Measurements from ENCODE around the gene MBTPS2. TPM values are rescaled to one million over a fixed set of nuclear protein-coding genes. Genes with fewer than 3 reads are reported as not detected.
"Not testable (repeated sequence)": the region's sequence is repeated elsewhere in the genome, so short reads cannot be mapped to it uniquely, and the experiment has no call there.

Gene MBTPS2
- 10.5 and 11.3 TPM in 2 replicates for total RNA-seq

DNA sequence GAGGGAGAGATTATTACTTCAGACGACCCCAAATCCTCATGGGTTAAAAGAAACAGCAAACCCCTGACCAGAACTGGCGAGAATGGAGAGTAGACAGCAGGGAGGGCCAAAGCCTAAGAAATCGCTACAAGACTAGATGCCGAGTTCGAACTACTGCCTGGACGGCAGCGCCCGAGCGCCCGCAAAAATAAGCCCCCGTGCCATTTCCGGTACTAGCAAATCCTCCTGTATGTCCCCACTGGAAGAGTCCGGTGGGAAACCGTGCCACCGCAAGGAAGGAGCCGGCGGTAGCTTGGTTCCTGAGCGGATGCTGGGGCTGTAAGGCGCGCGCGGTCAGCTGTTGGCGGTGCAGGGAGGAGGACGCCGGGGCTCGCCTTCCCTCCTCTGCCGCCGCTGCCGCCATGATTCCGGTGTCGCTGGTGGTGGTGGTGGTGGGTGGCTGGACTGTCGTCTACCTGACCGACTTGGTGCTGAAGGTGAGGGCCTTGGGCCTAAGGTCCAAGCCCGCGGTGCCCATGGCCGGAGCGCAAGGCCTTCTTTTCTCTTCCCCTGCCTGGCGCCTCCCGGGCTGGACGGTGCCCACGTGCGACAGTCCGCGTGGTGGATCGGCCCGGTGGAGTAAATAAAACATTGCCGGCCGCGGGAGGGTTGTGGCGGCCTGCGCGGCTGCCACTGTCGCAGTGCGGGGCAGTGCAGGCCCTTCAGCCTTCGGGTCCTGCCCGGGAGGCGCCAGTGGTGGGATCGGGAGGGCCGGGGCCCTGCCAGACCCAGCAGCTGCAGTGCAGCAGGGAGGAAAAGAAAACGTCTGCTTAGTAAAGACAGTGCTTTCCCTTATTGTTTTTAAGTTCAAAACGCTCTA, at the start of gene MBTPS2:
MBTPS2 (plus strand) TSS at position 284 of the 859 bp plus-strand sequence; CDS start at position 402, 118 bp downstream.
- intact Hi-C loops (cut with micrococcal nuclease): loop anchor here (1.0 to 10.0 kb wide), 10 partner anchors 59 to 1575 kb away; partner anchors contain the start of genes CNKSR2 and SMS
- H3K27ac Mint-ChIP-seq: peak within 1 kb of the TSS; percentile 90
- peaks cover 6% of the 10 kb centered on the region for H3K36me3 Mint-ChIP-seq (ENCODE audit: low read depth)
- H3K4me3 Mint-ChIP-seq: peak within 1 kb of the TSS; percentile 88
- no peaks in the 10 kb centered on the region for H3K27me3 Mint-ChIP-seq (ENCODE audit: insufficient read depth)
- H3K4me1 Mint-ChIP-seq (ENCODE audit: low read depth): peaks cover 14% of the 10 kb centered on the region
- no peaks in the 10 kb centered on the region for H3K9me3 Mint-ChIP-seq
- peak; percentile 73 for DNase-seq (ENCODE audit: low spot score)

DNA sequence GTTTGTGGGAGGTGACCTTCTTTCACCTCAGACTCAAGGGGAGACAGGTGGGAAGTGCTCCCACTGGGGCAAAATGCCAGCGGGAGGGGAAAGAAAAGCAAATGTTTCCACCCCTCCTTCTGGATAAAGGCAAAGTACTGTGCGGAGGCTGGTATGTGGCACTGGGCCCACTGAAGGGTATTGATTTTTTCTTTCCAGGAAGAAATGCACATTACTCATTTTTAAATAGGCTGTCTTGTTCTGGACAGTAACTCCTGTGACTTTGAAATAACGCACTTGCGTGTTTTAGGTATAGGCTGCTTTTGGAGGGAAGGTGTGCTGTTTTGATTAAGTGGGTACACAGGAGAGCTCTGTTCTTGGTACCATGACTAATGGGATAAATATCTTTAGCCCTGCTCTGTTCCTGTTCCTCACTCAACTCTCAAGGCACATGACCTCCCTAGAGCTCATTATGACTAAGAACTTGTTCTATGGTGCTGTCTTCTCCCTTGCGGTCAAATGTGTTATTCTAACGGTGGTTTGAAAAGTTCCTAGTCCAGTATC, 40.7 kb upstream of the MBTPS2 start:
- H3K36me3 Mint-ChIP-seq (ENCODE audit: low read depth): no peaks in the 10 kb centered on the region
- intact Hi-C loops (cut with micrococcal nuclease): no loop called here
- no peak overlapping the region for H3K4me3 Mint-ChIP-seq
- H3K27me3 Mint-ChIP-seq (ENCODE audit: insufficient read depth): peaks cover 3% of the 10 kb centered on the region
- DNase-seq (ENCODE audit: low spot score): no peak
- H3K27ac Mint-ChIP-seq: no peak overlapping the region
- H3K4me1 Mint-ChIP-seq (ENCODE audit: low read depth): no peaks in the 10 kb centered on the region
- H3K9me3 Mint-ChIP-seq: no peaks in the 10 kb centered on the region

DNA sequence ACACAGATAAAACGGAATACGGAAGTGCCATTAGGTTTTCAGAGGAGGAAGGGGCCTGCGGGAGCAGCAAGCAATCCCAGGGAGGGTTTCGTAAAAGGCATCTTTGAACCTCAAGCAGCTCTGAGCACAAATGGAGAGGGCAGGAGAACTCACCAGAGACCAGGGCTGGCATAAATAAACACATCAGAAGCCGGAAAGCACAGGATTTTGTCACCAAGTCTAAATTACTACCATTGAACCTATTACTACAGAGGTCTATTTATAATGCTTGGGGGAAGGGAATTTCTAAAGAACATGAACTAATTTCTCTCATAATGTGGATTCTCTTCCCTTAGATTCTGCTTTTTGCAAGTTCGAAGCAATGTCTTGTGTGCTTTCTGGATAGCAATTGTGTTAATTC, 39.6 kb upstream of the MBTPS2 start:
- no peak for DNase-seq (ENCODE audit: low spot score)
- no peak overlapping the region for H3K27ac Mint-ChIP-seq
- intact Hi-C loops (cut with micrococcal nuclease): no loop called here
- no peaks in the 10 kb centered on the region for H3K36me3 Mint-ChIP-seq (ENCODE audit: low read depth)
- no peaks in the 10 kb centered on the region for H3K4me1 Mint-ChIP-seq (ENCODE audit: low read depth)
- H3K27me3 Mint-ChIP-seq (ENCODE audit: insufficient read depth): peaks cover 3% of the 10 kb centered on the region
- no peak overlapping the region for H3K4me3 Mint-ChIP-seq
- H3K9me3 Mint-ChIP-seq: no peaks in the 10 kb centered on the region

DNA sequence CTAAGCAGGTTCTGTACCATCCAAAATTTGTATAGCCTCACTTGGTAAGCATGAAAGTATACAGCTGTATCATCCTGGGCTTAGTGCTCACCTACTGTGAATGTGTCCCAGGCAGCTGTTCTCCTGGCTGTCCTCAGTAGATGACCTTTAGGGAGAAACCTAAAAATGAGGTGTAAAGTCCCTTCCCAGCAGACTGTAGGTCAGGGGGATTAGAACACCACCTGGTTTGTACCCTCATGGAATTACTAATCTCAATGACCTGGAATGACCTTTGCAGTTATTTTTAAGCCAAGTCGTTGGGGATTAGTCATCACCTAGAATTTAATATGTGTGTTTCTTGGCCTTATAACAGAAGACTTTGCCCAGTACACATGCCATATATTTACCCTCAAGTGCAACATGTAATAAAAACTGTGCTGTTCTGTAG, 39.1 kb upstream of the MBTPS2 start:
- H3K27me3 Mint-ChIP-seq (ENCODE audit: insufficient read depth): peaks cover 3% of the 10 kb centered on the region
- no peaks in the 10 kb centered on the region for H3K9me3 Mint-ChIP-seq
- H3K4me1 Mint-ChIP-seq (ENCODE audit: low read depth): no peaks in the 10 kb centered on the region
- intact Hi-C loops (cut with micrococcal nuclease): no loop called here
- H3K36me3 Mint-ChIP-seq (ENCODE audit: low read depth): no peaks in the 10 kb centered on the region
- H3K4me3 Mint-ChIP-seq: no peak overlapping the region
- H3K27ac Mint-ChIP-seq: no peak overlapping the region
- DNase-seq (ENCODE audit: low spot score): no peak

DNA sequence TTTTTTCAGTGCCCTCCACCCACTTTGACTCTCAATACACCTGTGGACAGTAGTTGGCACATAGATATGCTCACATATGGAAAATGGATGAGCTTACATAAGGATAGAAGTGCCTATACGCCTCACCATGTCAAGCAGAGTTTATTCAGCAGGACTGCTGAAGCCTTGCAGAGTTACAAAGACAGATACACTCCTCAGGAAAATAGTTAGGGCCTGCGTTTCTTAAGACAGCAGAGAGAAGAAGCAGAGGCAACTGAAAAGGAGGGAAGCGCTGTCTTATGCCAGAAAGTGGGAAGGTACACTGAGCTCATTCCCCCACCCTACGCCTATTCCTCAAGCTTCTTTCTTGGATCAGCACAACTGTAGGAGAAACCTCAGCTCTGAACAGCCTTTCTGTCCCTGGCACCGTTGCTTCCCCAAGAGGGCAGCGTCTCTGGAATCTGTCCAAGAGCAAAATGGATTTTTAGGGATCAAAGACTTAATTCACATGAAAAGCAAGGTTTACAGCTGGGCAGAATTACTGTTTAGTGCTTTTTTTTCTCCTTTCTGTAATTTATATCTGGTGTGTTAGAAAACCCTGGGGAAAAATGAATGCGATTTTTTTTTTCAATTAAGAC, 37.3 kb upstream of the MBTPS2 start:
- no peak for DNase-seq (ENCODE audit: low spot score)
- H3K27me3 Mint-ChIP-seq (ENCODE audit: insufficient read depth): no peaks in the 10 kb centered on the region
- H3K27ac Mint-ChIP-seq: no peak overlapping the region
- no peaks in the 10 kb centered on the region for H3K9me3 Mint-ChIP-seq
- H3K4me1 Mint-ChIP-seq (ENCODE audit: low read depth): no peaks in the 10 kb centered on the region
- H3K36me3 Mint-ChIP-seq (ENCODE audit: low read depth): no peaks in the 10 kb centered on the region
- intact Hi-C loops (cut with micrococcal nuclease): no loop called here
- H3K4me3 Mint-ChIP-seq: no peak overlapping the region

DNA sequence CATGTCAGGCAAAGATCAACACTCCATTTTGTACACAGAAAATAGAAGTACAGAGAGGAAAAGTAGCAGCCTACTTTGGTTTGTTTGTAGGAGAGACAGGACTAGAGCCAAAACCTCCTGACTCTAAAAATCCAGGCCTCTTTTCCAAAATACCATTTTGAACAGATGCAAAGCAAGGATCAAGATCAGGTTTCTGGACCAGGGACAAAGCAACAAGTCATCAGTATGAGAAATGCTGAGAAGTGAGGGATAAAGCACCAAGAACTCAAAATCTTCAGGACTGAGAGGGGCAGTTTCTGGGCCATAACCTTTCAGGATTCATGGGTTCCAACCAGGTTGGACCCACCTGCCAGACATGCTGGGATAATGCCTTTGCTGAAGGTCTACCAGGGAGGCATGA, 36.6 kb upstream of the MBTPS2 start:
- Mint-ChIP-seq H3K27ac (no peak overlapping the region), H3K9me3 (no peaks in the 10 kb centered on the region), H3K36me3 (ENCODE audit: low read depth) (no peaks in the 10 kb centered on the region), H3K4me1 (ENCODE audit: low read depth) (no peaks in the 10 kb centered on the region), H3K27me3 (ENCODE audit: insufficient read depth) (no peaks in the 10 kb centered on the region), H3K4me3 (no peak overlapping the region)
- no peak for DNase-seq (ENCODE audit: low spot score)
- intact Hi-C loops (cut with micrococcal nuclease): no loop called here

DNA sequence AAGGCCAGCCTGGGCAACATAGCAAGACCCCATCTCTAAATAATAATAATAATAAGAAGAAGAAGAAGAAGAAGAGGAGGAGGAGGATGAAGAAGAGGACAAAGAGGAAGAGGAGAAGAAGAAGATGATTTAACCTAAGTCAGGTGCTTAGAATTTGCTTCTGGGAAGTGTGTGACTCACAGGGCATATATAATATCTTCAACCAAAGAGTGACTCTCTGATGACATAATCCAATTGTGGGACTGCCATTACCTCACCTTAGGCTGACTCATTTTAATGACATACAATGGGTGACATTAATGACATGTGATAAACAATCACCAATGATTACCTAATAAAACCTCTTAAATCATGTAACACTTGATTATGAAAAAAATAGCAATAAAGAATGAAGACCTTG, 32.7 kb upstream of the MBTPS2 start:
- no peaks in the 10 kb centered on the region for H3K4me1 Mint-ChIP-seq (ENCODE audit: low read depth)
- no peaks in the 10 kb centered on the region for H3K9me3 Mint-ChIP-seq
- intact Hi-C loops (cut with micrococcal nuclease): no loop called here
- H3K27me3 Mint-ChIP-seq (ENCODE audit: insufficient read depth): no peaks in the 10 kb centered on the region
- H3K36me3 Mint-ChIP-seq (ENCODE audit: low read depth): no peaks in the 10 kb centered on the region
- DNase-seq (ENCODE audit: low spot score): no peak
- H3K27ac Mint-ChIP-seq: no peak overlapping the region
- no peak overlapping the region for H3K4me3 Mint-ChIP-seq

DNA sequence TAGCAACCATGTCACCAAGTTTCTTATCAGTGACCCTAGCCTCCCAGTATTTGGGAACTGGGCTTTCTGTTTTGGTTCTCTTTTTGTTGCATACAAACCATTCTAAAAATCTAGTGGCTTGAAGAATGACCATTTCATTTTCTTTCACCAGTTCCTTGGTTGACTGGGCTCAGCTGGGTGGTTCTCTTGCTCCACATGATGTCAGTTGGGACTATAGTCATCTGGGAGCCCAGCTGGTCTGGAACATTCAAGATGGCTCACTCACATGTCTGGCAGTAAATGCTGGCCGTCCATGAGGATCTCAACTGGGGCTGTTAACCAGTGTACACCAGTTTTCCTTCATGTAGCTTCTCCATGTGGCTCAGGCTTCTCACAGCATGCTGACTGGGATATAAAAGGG, 27.6 kb upstream of the MBTPS2 start:
- intact Hi-C loops (cut with micrococcal nuclease): no loop called here

DNA sequence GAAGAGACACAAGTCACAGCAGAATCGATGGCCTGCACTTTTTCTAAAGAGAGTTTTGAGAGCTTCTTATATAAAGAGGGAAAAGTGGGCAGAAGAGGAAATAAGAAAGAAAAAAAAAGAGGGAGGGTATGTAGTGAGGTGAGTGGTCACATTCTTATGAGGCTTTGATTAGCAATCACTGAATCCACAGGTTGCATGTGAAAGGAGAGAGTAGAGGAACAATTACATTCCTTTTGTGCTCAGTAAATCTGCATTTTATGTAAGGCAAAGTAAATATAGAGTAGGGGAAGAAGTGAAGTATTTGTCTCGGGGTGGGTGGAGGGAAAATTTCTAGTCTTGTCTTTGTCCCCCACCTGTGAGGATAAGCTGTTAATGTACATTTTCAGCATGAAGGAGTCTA, 26.8 kb upstream of the MBTPS2 start:
- intact Hi-C loops (cut with micrococcal nuclease): no loop called here
- Mint-ChIP-seq H3K27ac (no peak overlapping the region), H3K4me3 (no peak overlapping the region), H3K36me3 (ENCODE audit: low read depth) (no peaks in the 10 kb centered on the region), H3K27me3 (ENCODE audit: insufficient read depth) (no peaks in the 10 kb centered on the region), H3K9me3 (no peaks in the 10 kb centered on the region), H3K4me1 (ENCODE audit: low read depth) (no peaks in the 10 kb centered on the region)
- no peak for DNase-seq (ENCODE audit: low spot score)

More for the DNA sequence above, 27.6 kb upstream of the MBTPS2 start:
- no peak overlapping the region for H3K4me3 Mint-ChIP-seq
- H3K9me3 Mint-ChIP-seq: no peaks in the 10 kb centered on the region
- H3K27me3 Mint-ChIP-seq (ENCODE audit: insufficient read depth): no peaks in the 10 kb centered on the region
- DNase-seq (ENCODE audit: low spot score): no peak
- H3K27ac Mint-ChIP-seq: no peak overlapping the region
- no peaks in the 10 kb centered on the region for H3K36me3 Mint-ChIP-seq (ENCODE audit: low read depth)
- H3K4me1 Mint-ChIP-seq (ENCODE audit: low read depth): no peaks in the 10 kb centered on the region

DNA sequence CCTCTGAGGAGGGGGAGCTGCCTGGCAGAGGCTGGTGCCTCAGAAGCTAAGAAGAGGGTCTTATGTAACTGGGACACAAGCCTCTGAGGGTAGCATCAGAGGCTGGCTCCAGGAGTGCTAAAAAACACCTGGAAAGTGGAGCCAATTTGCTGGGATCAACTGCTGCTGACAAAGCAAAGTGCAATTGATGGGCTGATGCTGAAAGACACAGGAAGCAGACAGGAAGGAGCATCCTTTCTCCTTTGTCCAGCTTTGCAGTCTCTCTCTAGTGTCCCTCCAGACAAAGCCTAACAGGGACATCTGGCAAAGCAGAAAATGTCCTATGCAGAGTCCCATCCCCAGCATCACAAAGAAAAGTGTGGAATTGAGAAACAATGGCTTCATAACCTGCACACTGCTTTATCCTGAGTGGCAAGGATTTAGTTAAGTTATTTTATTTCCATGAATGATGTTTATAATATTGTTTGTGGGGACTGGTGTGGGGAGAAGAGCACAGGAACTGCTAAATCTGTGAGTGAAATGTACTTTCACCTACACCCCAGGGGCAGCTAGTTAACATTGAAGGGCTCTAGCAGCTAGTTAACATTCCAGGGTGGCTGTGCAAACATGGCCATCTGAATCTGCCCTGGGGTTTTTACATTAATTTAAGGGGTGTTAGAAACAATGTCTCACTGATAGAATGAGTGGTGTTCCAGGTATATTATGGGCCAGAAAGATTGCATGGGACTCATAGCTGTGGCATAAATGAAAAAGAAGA, 25.6 kb upstream of the MBTPS2 start:
- Mint-ChIP-seq H3K4me3 (no peak overlapping the region), H3K27me3 (ENCODE audit: insufficient read depth) (no peaks in the 10 kb centered on the region), H3K4me1 (ENCODE audit: low read depth) (no peaks in the 10 kb centered on the region), H3K36me3 (ENCODE audit: low read depth) (no peaks in the 10 kb centered on the region), H3K9me3 (no peaks in the 10 kb centered on the region), H3K27ac (no peak overlapping the region)
- intact Hi-C loops (cut with micrococcal nuclease): no loop called here
- DNase-seq (ENCODE audit: low spot score): no peak

DNA sequence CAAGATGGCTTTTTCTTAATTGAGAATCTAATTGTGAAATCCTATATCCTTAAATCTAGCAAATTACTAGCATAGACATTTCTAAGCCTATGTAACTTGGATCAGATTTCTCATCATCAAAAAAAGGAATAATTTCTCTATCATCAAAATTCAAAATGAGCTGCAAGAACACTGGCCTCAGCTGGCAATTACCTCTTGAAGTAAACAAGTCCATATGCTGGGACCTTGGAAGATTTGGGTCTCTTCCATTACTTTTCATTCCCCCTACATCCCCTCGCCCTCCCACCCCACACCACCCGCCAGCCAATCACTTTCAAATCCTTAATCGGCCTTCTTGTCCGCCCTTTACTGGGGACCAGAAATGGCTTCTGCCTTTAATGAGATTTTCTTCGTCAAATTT, 23.3 kb upstream of the MBTPS2 start:
- no peak overlapping the region for H3K27ac Mint-ChIP-seq
- no peaks in the 10 kb centered on the region for H3K9me3 Mint-ChIP-seq
- intact Hi-C loops (cut with micrococcal nuclease): no loop called here
- no peak overlapping the region for H3K4me3 Mint-ChIP-seq
- no peaks in the 10 kb centered on the region for H3K4me1 Mint-ChIP-seq (ENCODE audit: low read depth)
- DNase-seq (ENCODE audit: low spot score): no peak
- no peaks in the 10 kb centered on the region for H3K36me3 Mint-ChIP-seq (ENCODE audit: low read depth)
- no peaks in the 10 kb centered on the region for H3K27me3 Mint-ChIP-seq (ENCODE audit: insufficient read depth)

DNA sequence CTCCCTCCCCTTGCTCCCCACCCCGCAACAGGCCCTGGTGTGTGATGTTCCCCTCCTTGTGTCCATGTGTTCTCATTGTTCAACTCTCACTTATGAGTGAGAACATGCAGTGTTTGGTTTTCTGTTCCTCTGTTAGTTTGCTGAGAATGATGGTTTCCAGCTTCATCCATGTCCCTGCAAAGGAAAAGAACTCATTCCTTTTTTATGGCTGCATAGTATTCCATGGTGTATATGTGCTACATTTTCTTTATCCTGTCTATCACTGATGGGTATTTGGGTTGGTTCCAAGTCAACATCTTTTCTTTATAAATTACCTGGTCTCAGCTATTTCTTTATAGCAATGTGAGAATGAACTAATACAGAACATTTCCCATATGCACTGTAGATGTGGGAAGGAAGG, 19.2 kb upstream of the MBTPS2 start:
- intact Hi-C loops (cut with micrococcal nuclease); H3K4me1 Mint-ChIP-seq (ENCODE audit: low read depth); H3K27me3 Mint-ChIP-seq (ENCODE audit: insufficient read depth); DNase-seq (ENCODE audit: low spot score); H3K27ac Mint-ChIP-seq; H3K9me3 Mint-ChIP-seq; H3K36me3 Mint-ChIP-seq (ENCODE audit: low read depth); H3K4me3 Mint-ChIP-seq: not testable (repeated sequence)

DNA sequence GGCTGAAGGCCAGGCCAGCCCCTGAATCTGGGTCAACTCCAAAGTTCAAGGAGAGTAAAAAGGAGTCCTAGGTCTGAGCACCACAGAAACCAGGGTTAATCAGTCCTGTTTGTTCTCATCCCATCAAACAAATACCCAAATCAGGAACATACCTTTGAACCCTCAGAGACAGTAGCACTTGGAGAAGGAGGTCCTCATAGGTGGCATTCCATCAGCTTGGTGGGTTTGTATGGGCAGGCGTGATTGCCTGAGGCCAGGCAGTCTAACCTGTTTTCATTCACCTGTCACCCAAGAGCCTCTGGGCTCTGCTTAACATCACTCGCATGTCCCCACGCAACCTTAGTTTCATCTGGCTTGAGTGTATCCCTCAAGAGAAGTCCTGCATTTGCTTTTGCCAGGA, 17.5 kb upstream of the MBTPS2 start:
- H3K9me3 Mint-ChIP-seq: no peaks in the 10 kb centered on the region
- H3K4me3 Mint-ChIP-seq: no peak overlapping the region
- H3K36me3 Mint-ChIP-seq (ENCODE audit: low read depth): no peaks in the 10 kb centered on the region
- intact Hi-C loops (cut with micrococcal nuclease): no loop called here
- H3K4me1 Mint-ChIP-seq (ENCODE audit: low read depth): no peaks in the 10 kb centered on the region
- no peak overlapping the region for H3K27ac Mint-ChIP-seq
- no peak for DNase-seq (ENCODE audit: low spot score)
- H3K27me3 Mint-ChIP-seq (ENCODE audit: insufficient read depth): no peaks in the 10 kb centered on the region
